ENCODE data around the gene MTHFD2. TPM values are rescaled to one million over a fixed set of nuclear protein-coding genes. Genes with fewer than 3 reads are reported as not detected.
A peak's percentile ranks its signal among the peaks of the same experiment; 100 is the strongest.

The MTHFD2 gene
- polyA plus RNA-seq, 3 donors, result 24.1 to 39.4 (median 38.5) TPM

GRCh38 chr2:74252036-74252435, 53.6 kb downstream of the MTHFD2 start:
- Mint-ChIP-seq H3K4me3 (no peak overlapping the region), H3K9me3 (no peaks in the 10 kb centered on the region), H3K27me3 (ENCODE audit: low read depth in 3 of 3) (peaks cover 0 to 2% (median 1%) of the 10 kb centered on the region in 3 donors), H3K36me3 (no peaks in the 10 kb centered on the region), H3K4me1 (peaks cover 4% of the 10 kb centered on the region), H3K27ac (no peak overlapping the region)
- Histone ChIP-seq H3K4me2 (replicated peaks; ENCODE audit: extremely low read depth, low read length, poor library complexity, severe bottlenecking) (no peak overlapping the region), H3K4me1 (ENCODE audit: control insufficient read depth in 1 of 2, insufficient read depth in 2 of 2, low read length in 2 of 2) (no peaks in the 10 kb centered on the region), H3K4me3 (replicated peaks in 1 of 3; ENCODE audit: low read depth in 2 of 3, low read length in 3 of 3) (no peak overlapping the region), H3K27ac (ENCODE audit: low read depth in 1 of 2, low read length in 2 of 2) (no peak overlapping the region), H3K9me3 (replicated peaks in 1 of 2; ENCODE audit: control insufficient read depth in 1 of 2, insufficient read depth in 1 of 2, low read length in 2 of 2) (no peaks in the 10 kb centered on the region), H3K9ac (ENCODE audit: insufficient read depth, low read length, poor library complexity, severe bottlenecking) (no peak overlapping the region), H3K79me2 (ENCODE audit: insufficient read depth, low read length) (no peaks in the 10 kb centered on the region), H2AFZ (ENCODE audit: insufficient read depth, low read depth, low read length, poor library complexity, severe bottlenecking) (no peak overlapping the region), H3K27me3 (ENCODE audit: control insufficient read depth in 2 of 2, insufficient read depth in 2 of 2, low read length in 2 of 2) (no peaks in the 10 kb centered on the region), H3K36me3 (replicated peaks in 1 of 2; ENCODE audit: control insufficient read depth in 1 of 2, insufficient read depth in 2 of 2, low read length in 2 of 2) (no peaks in the 10 kb centered on the region), H4K20me1 (ENCODE audit: insufficient read depth, low read length) (no peaks in the 10 kb centered on the region)
- 50% methylated on average over 2 of the region's 10 CpGs for WGBS (ENCODE audit: insufficient coverage)
- intact Hi-C loops (cut with micrococcal nuclease), result no loop called here
- DNase-seq, result no peak
- no peak for TF ChIP-seq CTCF (IDR thresholded peaks at IDR 0.05)

GRCh38 chr2:74252862-74253261, 54.4 kb downstream of the MTHFD2 start:
- Mint-ChIP-seq H3K4me3 (no peak overlapping the region), H3K36me3 (no peaks in the 10 kb centered on the region), H3K4me1 (peaks cover 4% of the 10 kb centered on the region), H3K9me3 (no peaks in the 10 kb centered on the region), H3K27ac (peak overlapping the region in 1 of 7 donors; percentile 55), H3K27me3 (ENCODE audit: low read depth in 3 of 3) (peaks cover 0 to 2% (median 1%) of the 10 kb centered on the region in 3 donors)
- intact Hi-C loops (cut with micrococcal nuclease), result no loop called here
- no peak overlapping the region for H3K4me2 ChIP-seq (replicated peaks; ENCODE audit: extremely low read depth, low read length, poor library complexity, severe bottlenecking)
- H3K36me3 ChIP-seq (replicated peaks in 1 of 2; ENCODE audit: control insufficient read depth in 1 of 2, insufficient read depth in 2 of 2, low read length in 2 of 2), result no peaks in the 10 kb centered on the region
- WGBS (ENCODE audit: insufficient coverage), result 100% methylated on average over 5 of the region's 9 CpGs
- DNase-seq, result no peak
- H3K4me3 ChIP-seq (replicated peaks in 1 of 3; ENCODE audit: low read depth in 2 of 3, low read length in 3 of 3), result no peak overlapping the region
- H2AFZ ChIP-seq (ENCODE audit: insufficient read depth, low read depth, low read length, poor library complexity, severe bottlenecking), result no peak overlapping the region
- no peaks in the 10 kb centered on the region for H3K27me3 ChIP-seq (ENCODE audit: control insufficient read depth in 2 of 2, insufficient read depth in 2 of 2, low read length in 2 of 2)
- H3K4me1 ChIP-seq (ENCODE audit: control insufficient read depth in 1 of 2, insufficient read depth in 2 of 2, low read length in 2 of 2), result no peaks in the 10 kb centered on the region
- no peaks in the 10 kb centered on the region for H3K79me2 ChIP-seq (ENCODE audit: insufficient read depth, low read length)
- no peaks in the 10 kb centered on the region for H4K20me1 ChIP-seq (ENCODE audit: insufficient read depth, low read length)
- H3K27ac ChIP-seq (ENCODE audit: low read depth in 1 of 2, low read length in 2 of 2), result no peak overlapping the region
- no peaks in the 10 kb centered on the region for H3K9me3 ChIP-seq (replicated peaks in 1 of 2; ENCODE audit: control insufficient read depth in 1 of 2, insufficient read depth in 1 of 2, low read length in 2 of 2)
- no peak overlapping the region for H3K9ac ChIP-seq (ENCODE audit: insufficient read depth, low read length, poor library complexity, severe bottlenecking)
- no peak for TF ChIP-seq CTCF (IDR thresholded peaks at IDR 0.05)
